NCI-H1694 treated with DMSO at 0.1 percent for 48 hours (cell line): ENCODE data around the gene OSTC.
"Not testable (repeated sequence)": the region's sequence is repeated elsewhere in the genome, so short reads cannot be mapped to it uniquely, and the experiment has no call there.

ENCODE experiments used
- DNase-seq: peaks from one replicate; lab custom pipeline; 2025; lab: John Stamatoyannopoulos, UW

The OSTC gene

DNA sequence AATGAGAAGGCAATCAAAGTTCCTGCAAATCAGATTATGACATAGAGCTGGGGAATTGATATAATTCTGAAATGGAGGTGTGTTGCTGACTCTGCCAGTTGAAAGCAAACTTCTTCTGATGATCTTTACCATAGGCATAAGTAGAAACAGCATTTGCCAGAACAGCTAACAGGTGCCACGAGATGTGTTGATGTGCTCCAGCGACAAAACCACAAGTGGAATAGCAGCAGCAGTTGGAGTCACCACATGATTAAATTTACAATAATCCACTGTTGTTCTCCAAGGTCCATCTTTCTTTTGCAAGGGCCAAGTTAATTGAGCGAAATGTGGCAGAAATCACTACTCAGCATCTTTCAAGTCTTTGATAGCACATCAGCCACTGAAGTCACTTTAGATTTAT lies 3.7 kb upstream of the OSTC start:
- no peak for DNase-seq

DNA sequence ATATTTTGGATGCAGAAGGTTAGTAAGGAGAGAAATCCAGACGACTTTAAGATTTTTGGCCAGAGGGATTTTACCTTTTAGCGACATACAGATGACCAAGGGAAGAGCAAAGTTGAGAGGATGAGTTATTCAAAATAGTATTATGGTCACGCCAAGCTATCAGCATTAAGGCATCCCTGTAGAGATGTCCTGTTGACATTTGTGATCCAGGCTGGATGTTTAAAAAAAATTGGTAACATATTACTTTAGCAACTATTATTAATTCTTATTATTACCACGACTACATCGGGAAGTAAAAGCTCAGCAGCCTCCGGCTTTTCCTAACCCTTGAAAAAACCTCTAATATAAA lies 562 bp upstream of the OSTC start:
- peak; percentile 41 for DNase-seq

DNA sequence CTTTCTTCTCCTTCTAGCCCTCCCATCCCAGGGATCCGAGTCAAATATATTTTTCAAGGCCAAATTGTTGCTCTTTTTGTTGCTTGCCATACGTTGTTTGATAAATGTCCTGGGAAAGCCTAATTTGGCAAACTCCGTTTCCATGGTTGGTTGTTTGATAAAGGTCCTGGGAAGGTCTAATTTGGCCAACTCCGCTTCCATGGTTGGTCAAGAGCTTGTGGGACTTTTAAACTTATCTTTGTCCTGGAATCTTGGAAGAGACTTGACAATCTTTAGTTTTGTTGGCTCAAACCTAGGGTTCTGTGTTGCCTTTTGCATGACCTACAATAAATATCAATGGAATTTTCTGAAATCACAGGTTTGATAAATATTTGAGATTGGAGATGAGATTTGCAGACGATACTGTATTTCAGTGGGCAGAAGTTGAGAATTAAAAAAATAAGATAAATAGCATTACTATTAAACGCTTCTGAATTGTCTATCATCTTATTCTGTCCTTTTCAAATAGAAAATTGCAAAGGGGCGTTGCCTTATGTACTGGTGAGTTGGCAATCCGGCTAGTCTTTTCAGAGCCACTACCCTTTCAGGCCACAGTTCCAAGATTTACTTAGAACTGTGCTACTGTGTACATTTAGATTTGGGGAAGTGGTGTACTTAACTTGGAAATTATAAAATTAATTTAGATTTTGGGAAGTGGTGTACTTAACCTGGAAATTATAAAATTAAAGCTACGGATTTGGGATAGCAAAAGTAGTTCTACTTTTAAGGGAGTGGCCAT lies 804 bp downstream of the OSTC start:
- DNase-seq, result no peak

GRCh38 chr4:108662629-108663028 lies 12.2 kb downstream of the OSTC start:
- DNase-seq, result no peak

GRCh38 chr4:108674356-108674977 lies 24.1 kb downstream of the OSTC start:
- DNase-seq, result no peak

- no peak for DNase-seq
These were observed 31.0 kb downstream of the OSTC start for GRCh38 chr4:108681321-108681809.

GRCh38 chr4:108683479-108683878 lies 33.1 kb downstream of the OSTC start:
- no peak for DNase-seq

DNA sequence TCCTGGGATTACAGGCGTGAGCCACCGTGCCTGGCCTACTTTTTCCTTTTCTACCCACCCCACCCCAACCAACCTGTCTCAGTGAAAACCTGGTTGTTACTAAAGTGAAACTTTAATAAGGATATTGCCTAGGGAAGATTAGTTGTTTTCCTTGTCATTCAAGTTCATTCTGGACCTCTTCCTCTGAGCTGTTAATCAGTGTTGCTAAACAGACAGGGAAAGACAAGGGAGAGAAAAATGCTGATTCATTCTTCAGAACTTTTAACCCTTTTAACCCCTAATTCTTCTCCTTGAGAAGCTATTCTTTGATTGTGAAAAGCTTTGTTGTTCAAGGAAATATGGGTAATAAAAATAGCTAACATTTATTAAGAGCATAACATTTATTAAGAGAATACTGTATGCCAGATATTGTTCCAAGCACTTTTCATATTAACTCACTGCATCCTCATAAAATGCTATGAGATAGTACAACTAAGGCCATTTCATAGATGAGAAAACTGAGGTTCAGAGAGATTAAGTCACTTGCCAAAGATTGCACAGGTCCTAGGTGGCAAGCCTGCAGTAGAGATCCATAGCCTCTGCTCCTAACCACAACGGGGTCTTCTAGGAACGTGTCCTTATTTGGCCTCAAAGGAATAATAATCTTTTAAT lies 34.8 kb downstream of the OSTC start:
- no peak for DNase-seq

DNA sequence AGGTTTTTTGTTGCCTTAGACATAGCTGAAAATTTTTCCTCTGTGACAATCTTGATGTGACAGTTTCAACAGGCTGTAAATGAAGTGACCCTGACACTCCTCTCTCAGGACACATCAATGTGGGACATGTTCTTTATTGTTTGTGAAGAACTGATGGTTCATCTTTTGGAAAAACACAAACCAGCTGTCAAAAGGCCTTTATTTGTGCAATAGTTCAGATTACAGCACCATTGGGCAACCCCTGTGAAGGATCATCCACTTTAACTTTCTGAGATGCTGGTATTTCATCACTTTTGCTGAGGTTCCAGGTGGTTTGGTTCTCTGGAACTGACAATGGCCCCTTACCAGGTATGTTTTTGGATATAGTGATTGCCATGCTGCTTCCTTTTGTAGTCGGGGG lies 40.3 kb downstream of the OSTC start:
- DNase-seq, result no peak

- DNase-seq, result no peak
These were observed 42.8 kb downstream of the OSTC start for GRCh38 chr4:108693211-108693610.

DNA sequence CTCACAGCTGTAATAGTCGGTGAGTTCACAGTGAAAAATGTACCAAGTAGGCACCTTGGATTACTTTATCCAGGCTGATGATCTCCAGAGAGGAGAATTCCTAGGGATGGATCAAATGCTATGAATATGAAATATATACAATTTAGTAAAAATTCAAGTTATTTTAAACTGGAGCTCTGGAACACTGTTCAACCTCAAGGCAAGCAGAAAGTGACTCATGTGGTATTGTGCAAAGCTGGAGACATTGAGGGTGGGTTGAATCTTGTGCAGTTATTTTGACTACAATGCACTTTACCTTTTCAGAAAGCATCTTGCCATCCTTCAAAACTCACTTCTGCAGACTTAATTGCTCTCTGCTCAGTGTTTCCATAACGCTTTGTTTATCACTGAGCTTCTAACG lies 43.4 kb downstream of the OSTC start:
- DNase-seq, result no peak

GRCh38 chr4:108694423-108694822 lies 44.0 kb downstream of the OSTC start:
- no peak for DNase-seq

DNA sequence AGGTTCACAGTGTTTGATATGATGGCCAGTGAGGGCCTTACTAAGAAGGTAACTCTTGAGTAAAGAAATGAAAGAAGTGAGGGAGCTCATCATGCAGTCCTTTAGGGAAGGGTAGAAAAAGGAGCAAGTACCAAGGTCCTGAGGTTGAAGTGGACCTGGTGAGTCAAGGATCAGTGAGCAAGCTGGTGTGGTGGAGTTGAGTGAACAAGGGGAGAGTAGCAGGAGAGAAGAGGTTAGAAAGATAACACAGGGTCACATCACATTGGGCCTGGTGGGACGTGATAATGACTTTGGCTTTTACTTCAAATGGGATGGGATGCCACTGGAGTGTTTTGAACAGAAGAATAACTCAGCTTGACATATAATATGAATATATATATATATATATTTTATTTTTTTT lies 44.7 kb downstream of the OSTC start:
- DNase-seq, result no peak

- no peak for DNase-seq
These were observed 45.8 kb downstream of the OSTC start for GRCh38 chr4:108696160-108696559.

GRCh38 chr4:108700081-108700757 lies 49.8 kb downstream of the OSTC start:
- no peak for DNase-seq

DNA sequence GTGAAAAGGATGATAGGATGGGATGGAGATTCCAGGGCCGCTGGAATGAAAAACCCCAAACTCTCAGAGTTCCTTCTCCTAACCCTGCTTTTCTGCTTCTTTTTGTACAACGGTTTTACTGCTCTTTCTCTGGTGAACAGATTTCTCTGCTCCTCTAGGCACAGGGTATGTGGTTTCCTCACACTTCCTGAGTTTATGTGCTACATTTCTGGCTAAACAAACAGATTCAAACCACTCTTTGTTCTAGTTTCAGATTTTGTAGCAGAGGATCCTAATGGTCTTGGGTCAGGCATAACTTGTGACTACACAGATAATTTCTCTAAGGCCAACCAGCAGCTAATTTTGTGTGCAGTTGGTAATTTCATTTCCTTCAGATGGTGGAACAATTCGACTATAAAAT lies 52.6 kb downstream of the OSTC start:
- DNase-seq, result no peak

DNA sequence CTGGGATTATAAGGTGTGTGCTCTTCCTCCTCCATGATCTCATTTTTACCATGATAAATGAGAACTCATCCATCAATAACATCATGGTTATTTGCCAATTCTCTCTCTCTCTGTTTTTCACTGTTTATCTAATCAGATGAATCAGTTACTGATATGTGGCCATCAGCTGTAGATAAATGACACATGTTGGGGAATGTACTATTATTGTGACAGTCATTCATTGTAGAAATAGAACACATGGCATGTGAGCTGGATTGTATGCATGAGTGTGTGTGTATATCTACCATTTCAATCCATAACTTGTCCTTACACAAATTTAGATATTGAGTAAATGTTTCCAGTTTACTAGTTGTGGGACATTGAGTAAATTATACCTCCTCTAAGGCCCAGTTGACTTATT lies 53.0 kb downstream of the OSTC start:
- DNase-seq, result no peak

- no peak for DNase-seq
These were observed 53.6 kb downstream of the OSTC start for GRCh38 chr4:108703966-108704365.

GRCh38 chr4:108706289-108706688 lies 55.9 kb downstream of the OSTC start:
- no peak for DNase-seq

GRCh38 chr4:108709234-108709633 lies 58.8 kb downstream of the OSTC start:
- no peak for DNase-seq

DNA sequence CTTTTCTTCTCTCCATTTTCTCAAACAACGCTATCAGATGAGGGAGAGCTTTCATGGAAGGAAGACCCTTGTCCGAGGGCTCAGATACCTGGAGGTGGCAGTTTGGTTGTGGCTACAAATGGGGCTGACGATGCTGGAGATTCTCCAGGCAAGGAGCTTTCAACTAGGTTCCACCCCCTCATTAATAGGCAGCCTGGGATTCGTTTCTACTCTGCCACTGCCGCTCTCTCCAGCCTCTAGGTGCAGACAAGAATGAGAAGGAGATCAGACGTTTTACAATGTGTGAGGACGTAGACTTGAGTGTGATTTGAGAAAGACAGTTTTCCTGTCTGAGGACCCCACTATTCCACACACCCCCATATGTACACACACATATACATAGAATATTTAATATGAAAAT lies 59.3 kb downstream of the OSTC start:
- no peak for DNase-seq

GRCh38 chr4:108710578-108710977 lies 60.2 kb downstream of the OSTC start:
- not testable (repeated sequence) for DNase-seq

DNA sequence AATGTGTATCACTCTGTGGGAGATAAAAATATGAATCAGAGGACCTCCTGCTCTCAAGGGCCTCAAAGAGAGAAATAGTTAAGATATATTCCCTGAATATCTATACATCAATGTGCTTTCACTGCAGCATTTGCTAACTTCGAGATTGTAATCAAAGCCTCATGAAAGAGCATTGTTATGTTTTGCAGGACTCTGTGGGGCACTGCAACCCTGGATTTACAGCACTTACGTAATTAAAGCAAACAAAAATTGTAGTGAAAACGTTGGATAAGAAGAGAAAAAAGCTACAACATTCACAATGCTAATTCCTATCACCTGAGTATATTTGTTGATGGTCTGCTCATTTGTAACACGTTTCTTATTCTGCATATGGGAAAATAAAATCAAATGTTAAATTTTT lies 64.5 kb downstream of the OSTC start:
- no peak for DNase-seq
